ENCODE measurements around the gene INO80C.

INO80C gene

GRCh38 chr18:35424356-35424755 lies 73.4 kb downstream of the INO80C start:
- TF ChIP-seq CTCF (IDR thresholded peaks at IDR 0.05; ENCODE audit: low read depth, low read length, poor library complexity, severe bottlenecking) (no peak), EZH2phosphoT487 (IDR thresholded peaks at IDR 0.05; ENCODE audit: borderline replicate concordance, low read length) (no peak)
- no peaks in the 10 kb centered on the region for H3K9me2 ChIP-seq (replicated peaks; ENCODE audit: control insufficient read depth, low read length)
- H3K9me3 ChIP-seq (ENCODE audit: control insufficient read depth, insufficient read depth, low read length), result peaks cover 3% of the 10 kb centered on the region; the same call in 1 of the 2 replicates
- no peak overlapping the region for H3K27ac ChIP-seq (ENCODE audit: low read depth, low read length)
- no peaks in the 10 kb centered on the region for H3K79me2 ChIP-seq (ENCODE audit: control insufficient read depth, low read length)
- H3K4me1 ChIP-seq (ENCODE audit: control insufficient read depth, low read length), result peaks cover 15% of the 10 kb centered on the region
- H4K20me1 ChIP-seq (ENCODE audit: control insufficient read depth, insufficient read depth, low read depth, low read length), result no peaks in the 10 kb centered on the region
- no peaks in the 10 kb centered on the region for H3F3A ChIP-seq (ENCODE audit: control insufficient read depth, insufficient read depth)
- no peaks in the 10 kb centered on the region for H3K27me3 ChIP-seq (ENCODE audit: control insufficient read depth, low read length)
- H3K36me3 ChIP-seq (ENCODE audit: control insufficient read depth, low read length), result no peaks in the 10 kb centered on the region
- H3K4me2 ChIP-seq (ENCODE audit: low read length), result no peak overlapping the region
- no peak overlapping the region for H3K4me3 ChIP-seq (ENCODE audit: low read length)

GRCh38 chr18:35422237-35422636 lies 75.5 kb downstream of the INO80C start:
- H3K27ac ChIP-seq (ENCODE audit: low read depth, low read length), result no peak overlapping the region
- no peaks in the 10 kb centered on the region for H3K27me3 ChIP-seq (ENCODE audit: control insufficient read depth, low read length)
- H3K4me3 ChIP-seq (ENCODE audit: low read length), result no peak overlapping the region
- H3K36me3 ChIP-seq (ENCODE audit: control insufficient read depth, low read length), result peaks cover 3% of the 10 kb centered on the region; the same call in 1 of the 2 replicates
- no peaks in the 10 kb centered on the region for H3K79me2 ChIP-seq (ENCODE audit: control insufficient read depth, low read length)
- TF ChIP-seq CTCF (IDR thresholded peaks at IDR 0.05; ENCODE audit: low read depth, low read length, poor library complexity, severe bottlenecking), result no peak
- no peak for TF ChIP-seq EZH2phosphoT487 (IDR thresholded peaks at IDR 0.05; ENCODE audit: borderline replicate concordance, low read length)
- no peaks in the 10 kb centered on the region for H3K4me1 ChIP-seq (ENCODE audit: control insufficient read depth, low read length)
- no peaks in the 10 kb centered on the region for H4K20me1 ChIP-seq (ENCODE audit: control insufficient read depth, insufficient read depth, low read depth, low read length)
- no peak overlapping the region for H3K4me2 ChIP-seq (ENCODE audit: low read length)
- no peaks in the 10 kb centered on the region for H3K9me2 ChIP-seq (replicated peaks; ENCODE audit: control insufficient read depth, low read length)
- no peaks in the 10 kb centered on the region for H3F3A ChIP-seq (ENCODE audit: control insufficient read depth, insufficient read depth)
- H3K9me3 ChIP-seq (ENCODE audit: control insufficient read depth, insufficient read depth, low read length), result peaks cover 3% of the 10 kb centered on the region

GRCh38 chr18:35418610-35419009 lies 79.2 kb downstream of the INO80C start:
- Histone ChIP-seq H3F3A (ENCODE audit: control insufficient read depth, insufficient read depth) (peaks cover 22% of the 10 kb centered on the region), H3K36me3 (ENCODE audit: control insufficient read depth, low read length) (peaks cover 8% of the 10 kb centered on the region), H3K9me2 (replicated peaks; ENCODE audit: control insufficient read depth, low read length) (no peaks in the 10 kb centered on the region), H3K27me3 (ENCODE audit: control insufficient read depth, low read length) (no peaks in the 10 kb centered on the region), H3K79me2 (ENCODE audit: control insufficient read depth, low read length) (no peaks in the 10 kb centered on the region), H3K4me3 (ENCODE audit: low read length) (no peak overlapping the region), H3K27ac (ENCODE audit: low read depth, low read length) (no peak overlapping the region), H3K9me3 (ENCODE audit: control insufficient read depth, insufficient read depth, low read length) (peaks cover 6% of the 10 kb centered on the region), H4K20me1 (ENCODE audit: control insufficient read depth, insufficient read depth, low read depth, low read length) (no peaks in the 10 kb centered on the region), H3K4me2 (ENCODE audit: low read length) (no peak overlapping the region), H3K4me1 (ENCODE audit: control insufficient read depth, low read length) (peaks cover 31% of the 10 kb centered on the region)
- no peak for TF ChIP-seq CTCF (IDR thresholded peaks at IDR 0.05; ENCODE audit: low read depth, low read length, poor library complexity, severe bottlenecking)
- no peak for TF ChIP-seq EZH2phosphoT487 (IDR thresholded peaks at IDR 0.05; ENCODE audit: borderline replicate concordance, low read length)
